ENCODE data around the gene SYT6. TPM values are rescaled to one million over a fixed set of nuclear protein-coding genes. Genes with fewer than 3 reads are reported as not detected.

The SYT6 gene
- total RNA-seq, 1 experiment from 2014 or later, result 54.2 TPM

- TF ChIP-seq SMAD4 (CRISPR knock-in tag; IDR thresholded peaks at IDR 0.05), result no peak
- TF ChIP-seq ZNF671 (CRISPR knock-in tag; IDR thresholded peaks at IDR 0.05), result no peak
- no peak for TF ChIP-seq ZNF281 (CRISPR knock-in tag; IDR thresholded peaks at IDR 0.05)
- no peak for TF ChIP-seq FOXK1 (CRISPR knock-in tag; IDR thresholded peaks at IDR 0.05)
- TF ChIP-seq SP1 (CRISPR knock-in tag; conservative IDR thresholded peaks at IDR 0.05), result no peak
- TF ChIP-seq AFF4 (CRISPR knock-in tag; IDR thresholded peaks at IDR 0.05; ENCODE audit: borderline replicate concordance), result no peak
- TF ChIP-seq ETV6 (CRISPR knock-in tag; IDR thresholded peaks at IDR 0.05), result no peak
- no peak for TF ChIP-seq ELF4 (CRISPR knock-in tag; IDR thresholded peaks at IDR 0.05; ENCODE audit: low read depth)
- TF ChIP-seq AR (CRISPR knock-in tag; IDR thresholded peaks at IDR 0.05), result no peak
- no peak for TF ChIP-seq ATF6 (CRISPR knock-in tag; IDR thresholded peaks at IDR 0.05)
- no peak for TF ChIP-seq USF2 (CRISPR knock-in tag; IDR thresholded peaks at IDR 0.05)
- TF ChIP-seq OVOL2 (CRISPR knock-in tag; IDR thresholded peaks at IDR 0.05; ENCODE audit: borderline replicate concordance), result no peak
Measured at GRCh38 chr1:114108751-114109255, 44.9 kb downstream of the SYT6 start (continued).
